Endodermal cell (in vitro differentiated cells): ENCODE results near the gene CCDC167. TPM values are rescaled to one million over a fixed set of nuclear protein-coding genes. Genes with fewer than 3 reads are reported as not detected.

Source experiments
- DNase-seq: peaks from one replicate; pipeline ENCODE4 v3.0.0-alpha.2; 2017
- H3K27ac ChIP-seq: 2 replicates; pipeline ENCODE4 v1.5.1; 2013; ENCODE audit warnings: mild to moderate bottlenecking, low read depth, low read length, moderate library complexity
- H3K27me3 ChIP-seq: 2 replicates; pipeline ENCODE4 v1.6.1; 2013; ENCODE audit warnings: mild to moderate bottlenecking, low read length, moderate library complexity; ENCODE audit not compliant: insufficient read depth, control insufficient read depth, poor library complexity, severe bottlenecking
- H3K36me3 ChIP-seq: 2 replicates; pipeline ENCODE4 v1.7.0; 2013; ENCODE audit warnings: mild to moderate bottlenecking, low read length, moderate library complexity; ENCODE audit not compliant: control insufficient read depth, insufficient read depth
- H3K4me1 ChIP-seq: one replicate; pipeline ENCODE4 v1.7.0; 2013; ENCODE audit warnings: low read length; ENCODE audit not compliant: control insufficient read depth, insufficient read depth
- H3K4me3 ChIP-seq: 2 replicates; pipeline ENCODE4 v1.5.1; 2013; ENCODE audit warnings: mild to moderate bottlenecking, low read length, moderate library complexity
- H3K9ac ChIP-seq: 2 replicates; pipeline ENCODE4 v1.6.1; 2013; ENCODE audit warnings: mild to moderate bottlenecking, low read length, moderate library complexity; ENCODE audit not compliant: poor library complexity, severe bottlenecking; ENCODE audit errors: extremely low read depth
- H3K9me3 ChIP-seq: 2 replicates; pipeline ENCODE4 v1.6.1; 2013; ENCODE audit warnings: mild to moderate bottlenecking, low read length, moderate library complexity; ENCODE audit not compliant: control insufficient read depth
- H3K27ac Mint-ChIP-seq: 2 replicates; pipeline ENCODE4 v1.8.0; 2020; ENCODE audit warnings: mixed read lengths
- H3K27me3 Mint-ChIP-seq: 2 replicates; pipeline ENCODE4 v1.8.0; 2021; ENCODE audit warnings: mild to moderate bottlenecking, mixed read lengths; ENCODE audit not compliant: insufficient read depth
- H3K36me3 Mint-ChIP-seq: 2 replicates; pipeline ENCODE4 v1.8.0; 2020; ENCODE audit warnings: low read depth, mixed read lengths
- H3K4me1 Mint-ChIP-seq: 2 replicates; pipeline ENCODE4 v1.8.0; 2020; ENCODE audit warnings: mixed read lengths
- H3K4me3 Mint-ChIP-seq: 2 replicates; pipeline ENCODE4 v1.8.0; 2020; ENCODE audit warnings: mild to moderate bottlenecking, moderate library complexity, mixed read lengths
- H3K9me3 Mint-ChIP-seq: 2 replicates; pipeline ENCODE4 v1.8.0; 2020; ENCODE audit warnings: mild to moderate bottlenecking, mixed read lengths
- CTCF ChIP-seq: fragments of 200-600 bp; sonication (generic); conservative IDR thresholded peaks from 2 replicates; pipeline ENCODE4 v1.5.0; 2021; ENCODE audit warnings: antibody characterized with exemption, mild to moderate bottlenecking
- WGBS, 2 experiments: methylation state at CpG; one replicate each; pipeline versions ENCODE4 v1.1.5 to v1.1.7; 2013; ENCODE audit warnings: missing lambda C conversion rate in 2 of 2, mixed read lengths in 1 of 2; ENCODE audit not compliant: insufficient coverage in 1 of 2, insufficient read length in 1 of 2; 5-methylcytosine and 5-hydroxymethylcytosine counted together
- total RNA-seq, 2 donors: library from RNA; stranded (reverse); fragmentation: NEBNext Ultra II Directional in 1 of 2; extraction: Animal tissue kit (Norgen Biotek cat#: 25700) in 1 of 2; gene quantifications; 2 replicates in 1 of 2; 3 replicates in 1 of 2; pipeline ENCODE4 v1.2.1, GENCODE V29; 2021

The CCDC167 gene
- total RNA-seq, 2 donors from 2014 or later: 60.4 to 66.1 TPM

- H3K4me3 ChIP-seq: no peak overlapping the region
- peaks cover 32% of the 10 kb centered on the region for H3K36me3 ChIP-seq
- Mint-ChIP-seq H3K27me3 (no peaks in the 10 kb centered on the region), H3K4me1 (peaks cover 66% of the 10 kb centered on the region), H3K4me3 (no peak overlapping the region), H3K36me3 (peaks cover 16% of the 10 kb centered on the region), H3K27ac (no peak overlapping the region), H3K9me3 (no peaks in the 10 kb centered on the region)
- no peak overlapping the region for H3K27ac ChIP-seq
- no peaks in the 10 kb centered on the region for H3K27me3 ChIP-seq
- H3K4me1 ChIP-seq: peaks cover 28% of the 10 kb centered on the region
- H3K9ac ChIP-seq: no peak overlapping the region
- no peak for DNase-seq
- peak; percentile 53 for TF ChIP-seq CTCF
- WGBS, 2 experiments: 75 to 79% methylated on average over 5 of the region's 5 CpGs
- H3K9me3 ChIP-seq: no peaks in the 10 kb centered on the region
Observed at GRCh38 chr6:37435816-37436215, 63.9 kb downstream of the CCDC167 start.

- TF ChIP-seq CTCF: no peak
Observed at GRCh38 chr6:37435373-37435772, 64.3 kb downstream of the CCDC167 start.

GRCh38 chr6:37433657-37434271 is 65.9 kb downstream of the CCDC167 start:
- peak overlapping the region; percentile 97 for H3K4me3 ChIP-seq
- Mint-ChIP-seq H3K4me1 (peaks cover 47% of the 10 kb centered on the region), H3K9me3 (no peaks in the 10 kb centered on the region), H3K36me3 (peaks cover 16% of the 10 kb centered on the region), H3K4me3 (peak overlapping the region; percentile 88), H3K27ac (peak overlapping the region; percentile 95), H3K27me3 (no peaks in the 10 kb centered on the region)
- 35 to 52% methylated on average over 6 to 13 of the region's 13 CpGs for WGBS, 2 experiments
- H3K27me3 ChIP-seq: no peaks in the 10 kb centered on the region
- no peaks in the 10 kb centered on the region for H3K9me3 ChIP-seq
- peak; percentile 50 for DNase-seq
- peaks cover 11% of the 10 kb centered on the region for H3K4me1 ChIP-seq
- peak overlapping the region; percentile 29 for H3K27ac ChIP-seq
- no peak for TF ChIP-seq CTCF
- peak overlapping the region; percentile 72 for H3K9ac ChIP-seq
- H3K36me3 ChIP-seq: peaks cover 26% of the 10 kb centered on the region

More at GRCh38 chr6:37435373-37435772, 64.3 kb downstream of the CCDC167 start:
- H3K36me3 ChIP-seq: peaks cover 27% of the 10 kb centered on the region
- H3K4me3 ChIP-seq: no peak overlapping the region
- H3K27ac Mint-ChIP-seq: no peak overlapping the region
- peaks cover 16% of the 10 kb centered on the region for H3K36me3 Mint-ChIP-seq
- WGBS, 2 experiments: 86 to 88% methylated on average over 4 of the region's 4 CpGs
- H3K9me3 ChIP-seq: no peaks in the 10 kb centered on the region
- no peak overlapping the region for H3K4me3 Mint-ChIP-seq
- H3K9ac ChIP-seq: no peak overlapping the region
- peaks cover 62% of the 10 kb centered on the region for H3K4me1 Mint-ChIP-seq
- no peak overlapping the region for H3K27ac ChIP-seq
- no peaks in the 10 kb centered on the region for H3K27me3 ChIP-seq
- H3K27me3 Mint-ChIP-seq: no peaks in the 10 kb centered on the region
- H3K4me1 ChIP-seq: peaks cover 24% of the 10 kb centered on the region
- no peak for DNase-seq
- no peaks in the 10 kb centered on the region for H3K9me3 Mint-ChIP-seq

Other genes with a start within 250 kb of the CCDC167 start
- gene TBC1D22B, start 242.1 kb downstream of the CCDC167 start, total RNA-seq: 10 to 100 TPM; 13.8 to 20.1 TPM
- 1 to 10 TPM in 1 of 2 donors, under 1 TPM in 1; 0.95 to 1.6 TPM for gene TMEM217, start 241.7 kb downstream of the CCDC167 start, total RNA-seq
- 10 to 100 TPM; 38.2 to 51.1 TPM for gene RNF8, start 145.9 kb downstream of the CCDC167 start, total RNA-seq
- gene CMTR1, start 66.7 kb downstream of the CCDC167 start, total RNA-seq: 10 to 100 TPM; 62.0 to 91.6 TPM
- under 1 TPM; 0.27 to 0.40 TPM for gene MDGA1, start 198.0 kb upstream of the CCDC167 start, total RNA-seq